ENCODE results near the gene MYCN. TPM values are rescaled to one million over a fixed set of nuclear protein-coding genes. Genes with fewer than 3 reads are reported as not detected.

Gene MYCN
- total RNA-seq, 1 donor from 2014 or later = 0.54 TPM

- H3K4me1 Mint-ChIP-seq (ENCODE audit: unreplicated experiment) = no peaks in the 10 kb centered on the region
- no peak overlapping the region for H3K4me3 Mint-ChIP-seq (ENCODE audit: unreplicated experiment)
- no peaks in the 10 kb centered on the region for H3K27me3 Mint-ChIP-seq (ENCODE audit: unreplicated experiment)
- H3K27ac Mint-ChIP-seq (ENCODE audit: unreplicated experiment) = no peak overlapping the region
- H3K9me3 Mint-ChIP-seq (ENCODE audit: unreplicated experiment) = no peaks in the 10 kb centered on the region
- no peak for DNase-seq (ENCODE audit: extremely low spot score, unreplicated experiment)
- H3K36me3 Mint-ChIP-seq (ENCODE audit: unreplicated experiment) = no peaks in the 10 kb centered on the region
- TF ChIP-seq CTCF (IDR thresholded peaks at IDR 0.05) = no peak
These were observed 15.1 kb downstream of the MYCN start for GRCh38 chr2:15955232-15955988.

- no peak for TF ChIP-seq CTCF (IDR thresholded peaks at IDR 0.05)
- DNase-seq (ENCODE audit: extremely low spot score, unreplicated experiment) = no peak
- no peaks in the 10 kb centered on the region for H3K36me3 Mint-ChIP-seq (ENCODE audit: unreplicated experiment)
- H3K27me3 Mint-ChIP-seq (ENCODE audit: unreplicated experiment) = no peaks in the 10 kb centered on the region
- H3K9me3 Mint-ChIP-seq (ENCODE audit: unreplicated experiment) = no peaks in the 10 kb centered on the region
- no peaks in the 10 kb centered on the region for H3K4me1 Mint-ChIP-seq (ENCODE audit: unreplicated experiment)
- H3K4me3 Mint-ChIP-seq (ENCODE audit: unreplicated experiment) = no peak overlapping the region
- H3K27ac Mint-ChIP-seq (ENCODE audit: unreplicated experiment) = no peak overlapping the region
These were observed 15.9 kb downstream of the MYCN start for GRCh38 chr2:15956230-15956629.

- Mint-ChIP-seq H3K27ac (ENCODE audit: unreplicated experiment) (no peak overlapping the region), H3K27me3 (ENCODE audit: unreplicated experiment) (no peaks in the 10 kb centered on the region), H3K4me3 (ENCODE audit: unreplicated experiment) (no peak overlapping the region), H3K9me3 (ENCODE audit: unreplicated experiment) (peaks cover 2% of the 10 kb centered on the region), H3K4me1 (ENCODE audit: unreplicated experiment) (no peaks in the 10 kb centered on the region), H3K36me3 (ENCODE audit: unreplicated experiment) (no peaks in the 10 kb centered on the region)
- DNase-seq (ENCODE audit: extremely low spot score, unreplicated experiment) = no peak
- no peak for TF ChIP-seq CTCF (IDR thresholded peaks at IDR 0.05)
These were observed 16.7 kb downstream of the MYCN start for GRCh38 chr2:15956751-15957736.

GRCh38 chr2:15957881-15958713 is 17.7 kb downstream of the MYCN start:
- Mint-ChIP-seq H3K9me3 (ENCODE audit: unreplicated experiment) (peaks cover 3% of the 10 kb centered on the region), H3K27me3 (ENCODE audit: unreplicated experiment) (no peaks in the 10 kb centered on the region), H3K27ac (ENCODE audit: unreplicated experiment) (no peak overlapping the region), H3K4me1 (ENCODE audit: unreplicated experiment) (no peaks in the 10 kb centered on the region), H3K36me3 (ENCODE audit: unreplicated experiment) (no peaks in the 10 kb centered on the region), H3K4me3 (ENCODE audit: unreplicated experiment) (no peak overlapping the region)
- no peak for TF ChIP-seq CTCF (IDR thresholded peaks at IDR 0.05)
- DNase-seq (ENCODE audit: extremely low spot score, unreplicated experiment) = no peak
